ENCODE measurements around the gene BMP5.
"Not testable (repeated sequence)": the region's sequence is repeated elsewhere in the genome, so short reads cannot be mapped to it uniquely, and the experiment has no call there.

Gene BMP5

GRCh38 chr6:55913228-55914195 is 38.1 kb upstream of the BMP5 start:
- Mint-ChIP-seq H3K36me3 (ENCODE audit: low read depth) (no peaks in the 10 kb centered on the region), H3K27me3 (ENCODE audit: low read depth) (no peaks in the 10 kb centered on the region), H3K4me1 (peaks cover 6% of the 10 kb centered on the region), H3K4me3 (no peak overlapping the region), H3K27ac (peak overlapping the region in 1 of 3 experiments; percentile 32), H3K9me3 (peaks cover 9% of the 10 kb centered on the region)
- TF ChIP-seq CTCF (IDR thresholded peaks at IDR 0.05; ENCODE audit: unreplicated experiment in 3 of 3) = no peak

GRCh38 chr6:55910466-55910865 is 35.1 kb upstream of the BMP5 start:
- not testable (repeated sequence) for H3K27ac Mint-ChIP-seq; H3K4me1 Mint-ChIP-seq; H3K27me3 Mint-ChIP-seq (ENCODE audit: low read depth); H3K9me3 Mint-ChIP-seq; H3K4me3 Mint-ChIP-seq; H3K36me3 Mint-ChIP-seq (ENCODE audit: low read depth)

GRCh38 chr6:55909911-55910310 is 34.5 kb upstream of the BMP5 start:
- not testable (repeated sequence) for H3K36me3 Mint-ChIP-seq (ENCODE audit: low read depth); H3K27me3 Mint-ChIP-seq (ENCODE audit: low read depth); H3K27ac Mint-ChIP-seq; H3K9me3 Mint-ChIP-seq; H3K4me3 Mint-ChIP-seq; H3K4me1 Mint-ChIP-seq

- Mint-ChIP-seq H3K27me3 (ENCODE audit: low read depth) (no peaks in the 10 kb centered on the region), H3K9me3 (no peaks in the 10 kb centered on the region), H3K27ac (peak overlapping the region; percentile 84 to 90 (median 89)), H3K4me3 (peak overlapping the region in 1 of 3 experiments; percentile 3), H3K36me3 (ENCODE audit: low read depth) (no peaks in the 10 kb centered on the region), H3K4me1 (peaks cover 18% of the 10 kb centered on the region)
- no peak for TF ChIP-seq CTCF (IDR thresholded peaks at IDR 0.05; ENCODE audit: unreplicated experiment in 3 of 3)
Measured at GRCh38 chr6:55902796-55903195, 27.4 kb upstream of the BMP5 start.

- H3K4me1 Mint-ChIP-seq = peaks cover 18% of the 10 kb centered on the region
- TF ChIP-seq CTCF (IDR thresholded peaks at IDR 0.05; ENCODE audit: unreplicated experiment in 3 of 3) = no peak
- H3K9me3 Mint-ChIP-seq = peaks cover under 1% of the 10 kb centered on the region
- H3K36me3 Mint-ChIP-seq (ENCODE audit: low read depth) = no peaks in the 10 kb centered on the region
- no peaks in the 10 kb centered on the region for H3K27me3 Mint-ChIP-seq (ENCODE audit: low read depth)
- peak overlapping the region in 1 of 3 experiments; percentile 8 for H3K4me3 Mint-ChIP-seq
- H3K27ac Mint-ChIP-seq = peak overlapping the region; percentile 78 to 95 (median 93)
Measured at GRCh38 chr6:55901765-55902270, 26.4 kb upstream of the BMP5 start.

- Mint-ChIP-seq H3K27ac (peak overlapping the region in 1 of 3 experiments; percentile 13), H3K9me3 (peaks cover 6% of the 10 kb centered on the region), H3K27me3 (ENCODE audit: low read depth) (no peaks in the 10 kb centered on the region), H3K36me3 (ENCODE audit: low read depth) (no peaks in the 10 kb centered on the region), H3K4me1 (peaks cover 18% of the 10 kb centered on the region), H3K4me3 (no peak overlapping the region)
- TF ChIP-seq CTCF (IDR thresholded peaks at IDR 0.05; ENCODE audit: unreplicated experiment in 3 of 3) = no peak
Measured at GRCh38 chr6:55898342-55898741, 23.0 kb upstream of the BMP5 start.
